HepG2 (cell line): ENCODE results near the gene TSG101. TPM values are rescaled to one million over a fixed set of nuclear protein-coding genes. Genes with fewer than 3 reads are reported as not detected.

Experiments used
- ATF6 ChIP-seq: sonication (generic); formaldehyde crosslinking; conservative IDR thresholded peaks from 2 replicates; pipeline ENCODE4 v1.4.0; 2020; ENCODE audit warnings: missing genetic modification reagents
- FOXK2 ChIP-seq: fragments of 450-650 bp; IDR thresholded peaks from 2 replicates; pipeline ENCODE4 v1.6.1; 2016
- GATAD1 ChIP-seq: IDR thresholded peaks from 2 replicates; pipeline ENCODE4 v1.6.1; 2016; ENCODE audit warnings: missing genetic modification reagents, missing compliant biosample characterization
- KDM5A ChIP-seq: fragments of 200-600 bp; sonication (generic); IDR thresholded peaks from 2 replicates; pipeline ENCODE4 v1.7.0; 2018; ENCODE audit warnings: antibody characterized with exemption, mild to moderate bottlenecking, low read length, borderline replicate concordance
- KLF12 ChIP-seq: sonication (generic); formaldehyde crosslinking; IDR thresholded peaks from 2 replicates; pipeline ENCODE4 v1.4.0; 2020; ENCODE audit warnings: missing genetic modification reagents, borderline replicate concordance
- MIXL1 ChIP-seq: IDR thresholded peaks from 2 replicates; pipeline ENCODE4 v1.6.1; 2016
- SMYD3 ChIP-seq: sonication (generic); formaldehyde crosslinking; IDR thresholded peaks from 2 replicates; pipeline ENCODE4 v1.8.1; 2023; ENCODE audit warnings: mild to moderate bottlenecking, missing genetic modification reagents
- TFDP1 ChIP-seq: IDR thresholded peaks from 2 replicates; pipeline ENCODE4 v1.6.1; 2016; ENCODE audit warnings: missing compliant biosample characterization, missing genetic modification reagents, borderline replicate concordance
- TFDP2 ChIP-seq: sonication (generic); formaldehyde crosslinking; IDR thresholded peaks from 2 replicates; pipeline ENCODE4 v1.4.0; 2020; ENCODE audit warnings: missing genetic modification reagents
- TMF1 ChIP-seq: sonication (generic); formaldehyde crosslinking; IDR thresholded peaks from 2 replicates; pipeline ENCODE4 v1.8.1; 2022; ENCODE audit warnings: low read depth, missing genetic modification reagents
- ZBED4 ChIP-seq: sonication (generic); formaldehyde crosslinking; IDR thresholded peaks from 2 replicates; pipeline ENCODE4 v1.4.0; 2020; ENCODE audit warnings: missing genetic modification reagents, borderline replicate concordance
- ZFX ChIP-seq: sonication (generic); formaldehyde crosslinking; IDR thresholded peaks from 2 replicates; pipeline ENCODE4 v1.4.0; 2020; ENCODE audit warnings: mild to moderate bottlenecking, low read depth, missing genetic modification reagents, moderate library complexity
- ZMAT5 ChIP-seq: sonication (generic); formaldehyde crosslinking; IDR thresholded peaks from 2 replicates; pipeline ENCODE4 v1.5.0; 2020; ENCODE audit warnings: mild to moderate bottlenecking, low read depth, missing genetic modification reagents, borderline replicate concordance
- ZNF33A ChIP-seq: sonication (generic); formaldehyde crosslinking; IDR thresholded peaks from 2 replicates; pipeline ENCODE4 v1.5.1; 2020; ENCODE audit warnings: missing genetic modification reagents, mild to moderate bottlenecking, moderate library complexity, borderline replicate concordance
- ZNF503 ChIP-seq: sonication (generic); formaldehyde crosslinking; IDR thresholded peaks from 2 replicates; pipeline ENCODE4 v1.4.0; 2020; ENCODE audit warnings: missing genetic modification reagents
- ZNF510 ChIP-seq: sonication (generic); formaldehyde crosslinking; IDR thresholded peaks from 2 replicates; pipeline ENCODE4 v1.4.0; 2020; ENCODE audit warnings: low read depth, mild to moderate bottlenecking, missing genetic modification reagents
- ZNF788 ChIP-seq: sonication (generic); formaldehyde crosslinking; IDR thresholded peaks from 2 replicates; pipeline ENCODE4 v1.5.0; 2020; ENCODE audit warnings: mild to moderate bottlenecking, missing genetic modification reagents, borderline replicate concordance
- ZSCAN25 ChIP-seq: sonication (generic); formaldehyde crosslinking; IDR thresholded peaks from 2 replicates; pipeline ENCODE4 v1.8.0; 2022; ENCODE audit warnings: mild to moderate bottlenecking, missing genetic modification reagents
- polyA plus RNA-seq, 8 experiments: library from polyadenylated mRNA; depleted of rRNA in 3 of 8; stranded (reverse) in 7 of 8; unstranded in 1 of 8; fragments of >200 nt; fragmentation: Illumina TruSeq in 4 of 8; extraction: Trizol in 4 of 8; gene quantifications; 2 replicates each; pipeline versions ENCODE4 v1.2.1 to v1.2.3, GENCODE V29; 2011 to 2016; ENCODE audit warnings: low read depth in 4 of 8, missing spikeins in 1 of 8, mixed read lengths in 1 of 8; ENCODE audit not compliant: insufficient read depth in 1 of 8
- total RNA-seq, 5 experiments: library from RNA; depleted of rRNA; stranded (reverse); fragments of >200 nt; fragmentation: Illumina TruSeq; extraction: Trizol; gene quantifications; 2 replicates each; pipeline ENCODE4 v1.2.3, GENCODE V29; 2016; ENCODE audit warnings: low read depth in 1 of 5

Gene TSG101
- total and polyA plus RNA-seq, 2 of the 13 experiments (the other 11 are each of a cell fraction or from before 2014, with no cell fraction given), result 69.3 to 206 TPM

GRCh38 chr11:18526521-18527296 is at the start of gene TSG101 (continued):
- TF ChIP-seq ZNF503 (CRISPR knock-in tag), result peak; percentile 80
- no peak for TF ChIP-seq SMYD3
- peak; percentile 78; the same call in 1 of the 2 replicates for TF ChIP-seq KLF12
- TF ChIP-seq ZFX (CRISPR knock-in tag), result peak; percentile 98
- peak; percentile 57; the same call in 1 of the 2 replicates for TF ChIP-seq ZNF788 (CRISPR knock-in tag)
- TF ChIP-seq ZSCAN25, result peak; percentile 51; the same call in 1 of the 2 replicates
- TF ChIP-seq ZNF33A (CRISPR knock-in tag), result no peak
- TF ChIP-seq KDM5A, result peak; percentile 92
- TF ChIP-seq TMF1 (CRISPR knock-in tag), result 0 out of 2 replicates have a peak, but pooled peaks have one; percentile 70
- peak; percentile 63; the same call in 1 of the 2 replicates for TF ChIP-seq ZNF510
- TF ChIP-seq ZMAT5 (CRISPR knock-in tag), result no peak
- peak; percentile 97 for TF ChIP-seq ZBED4 (CRISPR knock-in tag)
- no peak for TF ChIP-seq FOXK2
- TF ChIP-seq TFDP2, result no peak
- no peak for TF ChIP-seq MIXL1
- TF ChIP-seq ATF6 (CRISPR knock-in tag), result no peak
- peak; percentile 98 for TF ChIP-seq GATAD1 (CRISPR knock-in tag)
- TF ChIP-seq TFDP1, result peak; percentile 41; the same call in 1 of the 2 replicates
